GM21717 (cell line): ENCODE results near the gene KRT75.

ENCODE experiments used
- ATAC-seq: cut with Tn5 transposase; IDR thresholded peaks from one replicate; pipeline ENCODE4 v1.9.1; 2021; ENCODE audit warnings: mild to moderate bottlenecking, moderate library complexity; ENCODE audit not compliant: unreplicated experiment

KRT75 gene

GRCh38 chr12:52394836-52395405 is 39.2 kb downstream of the KRT75 start:
- no peak for ATAC-seq

DNA sequence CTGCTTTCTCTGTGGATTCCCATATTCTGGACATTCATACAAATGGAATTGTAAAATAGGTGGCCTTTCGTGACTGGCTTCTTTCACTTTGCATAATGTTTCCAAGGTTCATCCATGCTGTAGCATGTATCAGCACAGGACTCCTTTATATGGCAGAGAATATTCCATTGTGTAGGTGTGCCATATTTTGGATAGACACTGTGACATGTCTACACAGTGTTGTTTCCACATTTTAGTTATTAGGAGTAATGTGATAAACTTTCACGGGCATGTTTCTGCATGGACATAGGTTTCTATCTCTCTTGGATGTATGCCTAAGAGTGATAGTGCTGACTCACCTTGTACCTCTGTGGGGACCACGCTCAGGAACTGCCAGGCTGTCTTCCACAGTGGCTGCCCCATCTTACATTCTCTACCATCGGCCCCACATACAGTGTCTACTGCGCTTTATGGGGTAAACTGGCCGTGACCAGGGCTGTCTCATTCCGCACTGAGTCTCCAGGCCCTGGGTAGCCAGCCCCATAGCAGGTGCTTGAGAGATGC is 41.6 kb downstream of the KRT75 start:
- no peak for ATAC-seq

DNA sequence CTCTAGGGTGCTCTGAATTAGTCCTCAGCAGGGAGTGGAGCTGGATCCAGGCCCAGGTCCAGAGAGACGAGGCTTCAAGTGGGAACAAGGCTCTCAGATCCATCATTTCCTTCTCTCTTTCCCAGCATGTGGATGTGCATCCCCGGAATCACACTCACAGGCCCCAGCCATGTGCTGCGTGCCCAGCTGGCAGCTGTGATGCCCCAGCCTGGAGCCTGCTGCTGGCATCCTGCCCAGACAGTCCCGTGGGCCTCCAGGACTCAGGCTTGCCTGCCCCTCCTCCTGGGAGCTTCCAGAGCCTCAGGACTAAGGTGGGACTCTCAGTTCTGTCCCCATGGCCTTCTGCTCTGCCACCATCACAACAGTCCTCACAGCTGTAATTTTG is 42.6 kb downstream of the KRT75 start:
- ATAC-seq, result no peak

GRCh38 chr12:52390739-52391617 is 43.2 kb downstream of the KRT75 start:
- ATAC-seq, result no peak

DNA sequence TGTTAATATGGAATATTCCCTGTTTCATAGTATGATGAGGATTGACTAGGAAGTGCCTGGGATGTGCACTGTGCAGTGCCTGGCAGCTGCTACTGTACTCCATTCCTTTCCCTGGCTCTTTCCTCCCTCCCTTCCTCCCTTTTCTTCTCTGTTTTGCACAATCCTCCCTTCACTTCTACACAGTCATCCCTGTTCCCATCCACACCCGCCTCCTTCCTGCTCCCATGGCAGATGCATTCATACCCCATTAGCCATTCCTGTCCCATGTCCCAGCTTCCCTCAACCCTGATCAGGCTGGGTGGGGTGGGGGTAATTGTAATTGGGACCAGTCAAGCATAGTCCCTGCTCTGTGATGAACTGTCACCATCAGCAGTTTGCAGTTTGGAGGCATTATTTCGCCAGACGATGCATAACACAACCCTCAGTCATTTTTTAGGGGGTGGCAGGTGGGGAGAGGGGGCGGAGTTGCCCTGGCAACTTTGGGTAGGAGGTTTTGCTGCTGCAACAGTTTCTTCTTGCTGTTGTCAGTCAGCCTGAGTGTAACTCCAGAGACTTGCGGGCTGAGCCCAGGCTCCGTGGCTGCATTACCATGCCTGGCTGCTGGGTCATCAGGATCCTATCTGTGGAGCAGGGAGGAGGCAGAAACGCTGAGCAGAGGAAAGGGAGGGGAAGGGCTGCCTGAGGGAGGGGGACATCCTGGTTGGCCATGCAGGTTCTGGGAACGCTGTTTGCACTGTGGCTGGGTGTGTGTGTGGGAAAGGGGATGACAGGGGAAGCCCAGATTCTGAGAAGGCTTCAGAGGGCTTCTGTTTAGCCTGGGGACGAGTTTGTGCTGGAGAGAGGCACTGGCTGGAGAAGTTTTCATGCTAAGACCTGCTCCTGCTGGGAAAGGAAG is 44.6 kb downstream of the KRT75 start:
- ATAC-seq, result no peak

DNA sequence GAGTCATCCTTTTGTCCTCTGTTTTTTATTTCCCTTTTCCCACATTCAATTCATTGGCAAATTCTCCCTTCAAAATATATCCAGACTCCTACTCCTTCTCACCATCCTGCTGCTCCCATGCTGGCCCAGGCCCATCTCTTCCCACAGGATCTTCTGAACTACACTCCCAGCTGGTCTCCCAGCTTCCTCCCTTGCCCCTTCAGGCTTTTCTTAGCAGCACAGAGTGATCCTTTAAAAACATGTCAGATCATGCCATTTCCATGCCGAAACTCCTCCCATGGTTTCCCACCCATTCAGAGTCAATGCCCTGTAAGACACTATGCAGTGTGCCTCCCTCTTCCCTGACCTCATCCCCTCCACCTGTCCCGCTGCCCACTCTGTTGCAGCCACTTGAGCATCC is 46.3 kb downstream of the KRT75 start:
- no peak for ATAC-seq

GRCh38 chr12:52385226-52385702 is 48.9 kb downstream of the KRT75 start, which contains the start of gene KRT84:
Gene KRT84, minus strand, starts transcription at chr12:52385652. Its CDS starts 67 bp downstream, at chr12:52385585.
- ATAC-seq, result no peak

DNA sequence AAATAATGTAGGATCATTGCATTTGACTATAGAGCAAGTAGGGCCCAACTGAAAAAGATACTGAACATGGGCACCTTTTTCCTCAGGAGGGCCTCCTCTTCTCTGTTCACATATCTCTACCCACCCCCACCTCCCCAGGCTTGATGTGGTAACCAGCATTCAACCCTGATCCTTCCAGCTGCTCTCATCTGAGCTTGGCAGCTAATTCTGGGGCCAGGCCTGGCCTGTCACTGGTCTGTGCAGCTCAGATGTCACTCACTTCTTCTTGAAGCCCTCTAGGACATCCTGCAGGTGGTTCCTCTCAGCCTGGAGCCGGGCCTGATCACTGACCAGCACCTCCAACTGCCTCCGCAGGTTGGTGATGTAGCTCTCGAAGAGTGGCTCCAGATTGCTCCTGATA is 50.8 kb downstream of the KRT75 start:
- no peak for ATAC-seq

- ATAC-seq, result no peak
Measured at GRCh38 chr12:52382854-52383253, 51.3 kb downstream of the KRT75 start.

GRCh38 chr12:52381206-52381605 is 53.0 kb downstream of the KRT75 start:
- no peak for ATAC-seq

DNA sequence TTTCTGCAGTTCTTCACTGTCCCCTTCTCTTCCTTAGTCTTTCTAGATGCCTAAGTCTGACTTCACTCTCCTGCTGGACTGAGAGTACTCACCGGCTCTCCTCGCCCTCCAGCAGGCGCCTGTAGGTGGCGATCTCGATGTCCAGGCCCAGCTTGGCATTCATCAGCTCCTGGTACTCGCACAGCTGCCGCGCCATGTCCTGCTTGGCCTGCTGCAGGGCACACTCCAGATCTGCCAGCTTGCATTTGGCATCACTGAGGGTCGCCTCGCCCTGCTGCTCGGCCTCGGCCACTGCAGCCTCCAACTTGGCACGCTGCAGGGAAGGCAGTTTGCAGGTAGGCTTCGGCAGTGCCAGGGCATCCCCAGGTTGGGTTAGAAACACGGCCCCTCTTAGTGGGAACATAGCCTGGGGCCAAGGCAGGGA is 53.9 kb downstream of the KRT75 start:
- no peak for ATAC-seq

DNA sequence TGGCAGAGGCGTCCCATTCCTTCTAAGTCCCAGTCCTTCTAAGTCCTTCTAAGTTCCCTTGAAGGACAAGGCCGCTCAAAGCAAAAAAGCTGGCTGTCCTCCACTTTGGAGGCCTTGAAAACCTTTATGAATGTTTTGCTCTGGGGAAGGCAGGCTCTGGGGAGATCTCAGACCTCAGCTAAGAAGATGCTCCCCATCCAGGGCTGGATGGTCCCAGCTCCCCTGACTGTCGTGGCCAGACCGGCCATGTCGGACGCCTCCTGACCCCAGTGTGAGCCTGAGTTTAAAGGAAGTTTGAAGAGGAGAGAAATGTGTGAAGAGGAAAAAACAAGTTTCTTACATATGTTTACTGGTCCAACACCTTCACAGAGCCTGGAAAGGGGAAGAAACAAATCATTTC is 54.6 kb downstream of the KRT75 start:
- ATAC-seq, result no peak

- no peak for ATAC-seq
Measured at GRCh38 chr12:52378091-52378490, 56.1 kb downstream of the KRT75 start.

DNA sequence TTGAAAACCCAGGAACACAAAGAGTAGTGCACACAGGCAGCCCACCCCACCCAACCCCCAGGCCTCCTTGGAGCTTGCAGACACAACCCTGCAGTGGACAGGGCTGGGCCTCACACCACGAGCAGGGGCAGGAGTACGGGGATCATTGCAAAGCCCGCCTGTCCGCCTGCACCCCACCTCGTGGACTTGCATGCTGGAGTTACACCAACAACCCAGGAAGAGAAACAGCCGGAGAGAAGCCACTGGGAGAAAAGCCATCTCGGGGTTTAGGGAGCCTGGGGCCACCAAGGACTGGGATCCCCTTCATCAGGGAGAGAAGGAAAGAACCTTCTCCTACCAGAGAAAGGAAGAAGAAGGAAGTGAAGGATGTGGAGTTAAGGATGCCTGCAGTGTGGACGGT is 56.9 kb downstream of the KRT75 start:
- no peak for ATAC-seq
